GM19372 (cell line): Measurements from ENCODE around the gene NUP153.

ENCODE experiments used
- ATAC-seq: cut with Tn5 transposase; IDR thresholded peaks from one replicate; pipeline ENCODE4 v1.9.1; 2021; ENCODE audit warnings: mild to moderate bottlenecking, low read depth, moderate library complexity; ENCODE audit not compliant: unreplicated experiment

NUP153 gene

DNA sequence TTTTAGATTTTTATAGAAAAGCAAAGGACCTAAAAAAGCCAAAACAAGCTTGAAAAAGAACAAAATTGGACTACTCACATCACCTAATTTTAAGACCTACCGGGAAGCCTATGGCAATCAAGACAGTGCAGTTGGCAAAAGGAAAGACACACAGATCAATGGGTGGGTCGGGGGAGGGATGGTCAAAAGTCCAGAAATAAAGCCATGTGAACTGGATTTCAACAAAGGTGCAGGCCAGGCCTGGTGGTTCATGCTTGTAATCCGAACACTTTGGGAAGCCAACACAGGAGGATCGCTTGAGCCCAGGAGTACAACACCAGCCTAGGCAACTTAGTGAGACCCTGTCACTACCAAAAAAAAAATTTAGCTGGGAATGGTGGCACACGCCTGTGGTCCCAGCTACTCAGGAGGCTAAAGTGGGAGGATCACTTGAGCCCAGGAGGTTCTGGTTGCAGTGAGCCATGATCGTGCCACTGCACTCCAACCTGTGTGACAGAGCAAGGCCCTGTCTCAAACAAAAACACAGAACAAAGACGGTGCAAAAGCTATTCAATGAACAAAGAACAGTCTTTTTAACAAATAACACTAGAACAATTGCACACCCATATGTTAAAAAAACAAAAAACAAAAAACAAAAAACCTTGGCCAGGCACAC, 34.5 kb downstream of the NUP153 start:
- ATAC-seq, result no peak

GRCh38 chr6:17666646-17667045, 40.1 kb downstream of the NUP153 start:
- no peak for ATAC-seq

GRCh38 chr6:17665132-17665531, 41.6 kb downstream of the NUP153 start:
- no peak for ATAC-seq

- no peak for ATAC-seq
Observed at GRCh38 chr6:17663226-17663625, 43.5 kb downstream of the NUP153 start.

DNA sequence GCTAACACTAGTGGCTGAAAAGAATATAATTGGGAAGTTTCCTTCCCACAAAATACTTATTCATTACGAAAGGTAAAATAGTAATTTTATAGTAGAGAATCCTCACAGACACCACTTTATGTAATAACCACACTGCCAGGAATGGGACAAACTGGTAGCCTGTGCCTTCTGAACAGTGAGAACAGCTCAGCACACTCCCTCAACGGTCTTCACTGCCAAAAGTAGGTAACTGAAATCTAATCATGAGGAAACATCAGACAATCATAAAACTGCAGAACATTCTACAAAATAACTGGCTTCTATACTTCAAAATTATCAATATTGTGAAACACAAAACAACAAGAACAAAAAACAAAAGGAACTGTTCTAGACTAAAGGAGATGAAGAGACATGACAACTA, 44.1 kb downstream of the NUP153 start:
- no peak for ATAC-seq

DNA sequence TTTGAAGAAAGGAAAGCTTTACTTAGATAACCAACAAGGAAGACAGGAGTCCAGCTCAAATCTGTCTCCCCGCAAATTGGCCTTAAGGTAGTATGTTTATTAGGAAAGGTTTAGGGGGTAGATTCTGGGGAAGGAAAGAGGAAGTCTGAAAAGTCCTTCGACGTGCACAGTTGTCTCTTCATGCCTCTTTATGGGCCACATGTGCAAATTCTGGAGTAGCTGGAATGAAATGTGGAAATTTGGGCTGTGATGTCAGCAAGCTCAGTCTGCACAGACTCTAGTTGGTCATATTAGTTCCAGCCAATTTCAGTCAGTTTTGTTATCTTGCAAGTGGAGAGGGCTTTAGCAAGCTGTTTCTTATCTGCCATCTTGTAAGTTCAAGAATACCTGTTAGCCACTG, 50.1 kb downstream of the NUP153 start:
- ATAC-seq, result no peak

DNA sequence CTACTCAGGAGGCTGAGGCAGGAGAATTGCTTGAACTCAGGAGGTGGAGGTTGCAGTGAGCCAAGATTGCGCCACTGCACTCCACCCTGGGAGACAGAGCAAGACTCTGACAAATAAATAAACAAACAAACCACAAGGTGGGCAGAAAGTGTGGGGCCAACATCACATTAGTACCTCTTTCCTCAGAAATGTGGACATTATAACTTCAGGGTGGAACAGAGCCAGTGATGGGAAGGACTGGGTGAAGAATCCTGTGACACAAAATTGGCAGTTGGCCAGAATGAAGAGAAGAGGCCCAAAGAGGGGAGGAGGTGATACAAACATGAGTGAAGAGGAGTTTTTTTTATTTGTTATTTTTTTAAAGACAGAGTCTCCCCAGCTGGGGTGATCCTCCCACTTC, 50.6 kb downstream of the NUP153 start:
- no peak for ATAC-seq

- no peak for ATAC-seq
Observed at GRCh38 chr6:17653198-17653882, 53.4 kb downstream of the NUP153 start.

DNA sequence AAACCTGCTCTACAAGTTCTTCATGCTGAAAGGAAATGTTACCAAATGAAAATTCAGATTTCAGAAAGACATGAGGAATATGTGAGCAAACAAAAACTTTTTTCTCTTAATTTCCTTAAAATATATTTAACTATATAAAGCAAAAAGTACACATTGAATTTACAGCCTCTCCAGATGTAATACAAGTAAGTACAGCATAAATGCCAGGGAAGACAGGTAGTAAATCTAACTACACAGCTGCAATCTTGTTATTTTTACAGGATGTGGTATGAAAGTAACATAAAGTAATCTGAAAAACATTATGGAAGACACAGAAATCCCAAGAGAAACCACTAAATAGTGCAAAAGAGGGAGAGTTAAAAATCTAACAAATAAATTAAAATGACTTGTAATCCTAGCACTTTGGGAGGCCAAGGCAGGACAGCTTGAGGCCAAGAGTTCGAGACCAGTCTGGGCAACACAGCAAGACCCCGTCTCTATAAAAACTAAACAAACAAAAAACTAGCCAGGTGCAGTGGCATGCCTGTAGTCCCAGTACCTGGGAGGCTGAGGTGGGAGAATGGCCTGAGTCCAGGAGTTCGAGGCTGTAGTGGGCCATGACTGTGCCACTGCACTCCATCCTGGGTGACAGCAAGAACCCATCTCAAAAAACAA, 55.9 kb downstream of the NUP153 start:
- ATAC-seq, result no peak

- ATAC-seq, result no peak
Observed at GRCh38 chr6:17648745-17649144, 58.0 kb downstream of the NUP153 start.

DNA sequence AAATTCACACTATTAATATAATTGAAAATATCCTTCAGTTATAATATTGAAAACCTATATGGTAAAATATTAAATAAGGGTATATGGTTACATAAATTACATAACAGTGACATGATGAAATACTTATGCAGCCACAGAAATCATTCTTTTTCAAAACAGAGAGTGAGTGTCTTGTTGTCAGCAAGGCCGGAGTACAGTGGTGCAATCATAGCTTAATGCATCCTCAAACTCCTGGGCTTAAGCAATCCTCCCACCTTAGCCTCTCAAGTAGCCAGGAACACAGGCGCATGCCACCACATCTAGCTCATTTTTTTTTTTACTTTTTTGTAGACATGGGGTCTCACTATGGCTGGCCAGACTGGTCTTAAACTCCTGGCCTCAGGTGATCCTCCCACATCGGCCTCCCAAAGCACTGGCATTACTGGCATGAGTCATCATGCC, 66.2 kb downstream of the NUP153 start:
- ATAC-seq, result no peak

- no peak for ATAC-seq
Observed at GRCh38 chr6:17638212-17638715, 68.5 kb downstream of the NUP153 start.

GRCh38 chr6:17635568-17635967, 71.2 kb downstream of the NUP153 start:
- no peak for ATAC-seq

- ATAC-seq, result no peak
Observed at GRCh38 chr6:17633465-17634188, 73.1 kb downstream of the NUP153 start.

GRCh38 chr6:17632934-17633333, 73.8 kb downstream of the NUP153 start:
- ATAC-seq, result no peak

DNA sequence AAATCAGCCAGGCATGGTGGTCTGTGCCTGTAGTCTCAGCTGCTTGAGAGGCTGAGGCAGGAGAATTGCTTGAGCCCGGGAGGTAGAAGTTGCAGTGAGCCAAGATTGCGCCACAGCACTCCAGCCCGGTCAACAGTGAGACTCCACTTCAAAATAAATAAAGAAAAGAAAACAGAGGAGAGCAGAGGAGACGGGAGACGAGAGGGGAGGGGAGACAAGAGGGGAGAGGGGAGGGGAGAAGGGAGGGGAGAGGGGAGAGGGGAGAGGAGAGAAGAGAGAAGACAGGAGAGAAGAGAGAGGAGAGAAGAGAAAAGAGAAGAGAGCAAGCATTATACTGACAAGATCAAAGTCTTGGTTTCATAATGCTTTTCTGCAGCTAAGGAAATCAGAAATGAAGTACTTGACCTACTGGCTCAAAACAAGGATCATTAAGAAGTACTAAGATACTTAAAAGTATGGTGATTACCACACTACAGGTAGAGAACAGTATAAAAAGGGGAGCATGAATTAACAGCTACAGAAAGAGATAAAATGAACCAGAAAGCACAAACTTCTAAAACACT, 76.1 kb downstream of the NUP153 start:
- no peak for ATAC-seq

- no peak for ATAC-seq
Observed at GRCh38 chr6:17629824-17630510, 76.8 kb downstream of the NUP153 start.

DNA sequence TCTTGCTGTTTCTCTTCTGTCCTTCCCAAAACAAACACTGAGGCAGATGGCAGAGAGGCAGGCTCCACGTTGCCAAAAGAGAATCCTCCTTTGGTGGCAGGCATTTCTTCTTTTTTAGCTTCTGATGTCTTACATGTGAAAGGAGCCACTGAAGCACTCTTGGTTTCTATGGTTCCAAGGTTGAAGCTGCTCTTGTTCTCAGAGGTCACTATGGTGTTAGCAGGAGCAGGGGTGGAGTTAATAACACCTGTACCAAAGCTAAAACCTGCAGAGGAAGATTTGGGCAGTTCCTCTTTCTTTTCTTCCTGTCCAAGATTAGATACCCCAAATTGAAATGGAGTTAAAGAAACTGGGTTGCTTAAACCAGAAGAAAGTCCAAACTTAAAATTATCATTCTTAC, 77.9 kb downstream of the NUP153 start:
- no peak for ATAC-seq

DNA sequence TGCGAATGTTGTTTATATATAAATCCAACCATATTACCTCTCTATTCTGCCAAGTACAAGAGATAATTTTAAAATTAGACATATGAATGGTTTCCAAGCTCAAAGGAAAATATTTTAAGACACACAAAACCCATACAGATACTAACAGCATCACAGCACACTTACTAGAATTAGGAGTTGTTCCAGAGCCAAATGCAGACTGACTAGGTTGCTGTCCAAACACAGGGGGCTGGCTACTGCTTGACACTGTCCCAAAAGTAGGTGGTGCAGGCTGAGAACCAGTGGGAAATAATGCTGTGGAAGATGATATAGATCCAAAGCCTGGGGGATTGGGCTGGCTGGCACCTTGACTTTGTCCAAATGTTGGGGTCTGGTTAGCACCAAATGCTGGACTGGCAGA, 82.3 kb downstream of the NUP153 start:
- no peak for ATAC-seq

DNA sequence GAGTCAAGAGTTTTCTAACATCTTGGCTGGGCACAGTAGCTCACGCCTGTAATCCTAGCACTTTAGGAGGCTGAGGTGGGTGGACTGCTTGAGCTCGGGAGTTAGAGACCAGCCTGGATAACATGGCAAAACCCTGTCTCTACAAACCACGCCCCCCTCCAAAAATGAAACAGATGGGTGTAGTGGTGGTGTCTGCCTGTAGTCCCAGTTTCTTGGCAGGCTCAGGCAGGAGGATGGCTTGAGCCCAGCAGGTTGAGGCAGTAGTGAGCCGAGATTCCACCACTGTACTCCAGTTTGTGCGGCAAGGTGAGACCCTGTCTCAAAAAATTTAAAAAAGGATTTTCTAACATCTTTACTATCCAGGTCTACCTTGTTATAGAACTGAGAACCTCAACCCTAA, 84.6 kb downstream of the NUP153 start:
- ATAC-seq, result no peak
